ENCODE measurements around the gene LRRK1.
A peak's percentile ranks its signal among the peaks of the same experiment; 100 is the strongest.

LRRK1 gene

GRCh38 chr15:101084801-101085200 lies 165.6 kb downstream of the LRRK1 start:
- no peak overlapping the region for H3K9ac ChIP-seq (ENCODE audit: low read length in 2 of 2)
- peaks cover 8% of the 10 kb centered on the region for H3K4me1 ChIP-seq (ENCODE audit: control insufficient read depth, insufficient read depth, low read length)
- no peak overlapping the region for H3K27ac ChIP-seq (ENCODE audit: low read length)
- H3K27me3 ChIP-seq (ENCODE audit: control insufficient read depth in 1 of 2, insufficient read depth in 2 of 2, low read length in 2 of 2) = no peaks in the 10 kb centered on the region
- no peaks in the 10 kb centered on the region for H3K9me3 ChIP-seq (ENCODE audit: control insufficient read depth in 2 of 2, low read length in 2 of 2)
- no peak overlapping the region for H3K4me3 ChIP-seq (ENCODE audit: low read length in 2 of 2)
- H3K36me3 ChIP-seq (ENCODE audit: control insufficient read depth in 2 of 2, insufficient read depth in 2 of 2, low read length in 2 of 2) = no peaks in the 10 kb centered on the region

- Histone ChIP-seq H3K27me3 (ENCODE audit: control insufficient read depth in 1 of 2, insufficient read depth in 2 of 2, low read length in 2 of 2) (no peaks in the 10 kb centered on the region), H3K36me3 (ENCODE audit: control insufficient read depth in 2 of 2, insufficient read depth in 2 of 2, low read length in 2 of 2) (no peaks in the 10 kb centered on the region)
These were observed 166.1 kb downstream of the LRRK1 start for GRCh38 chr15:101085311-101085700.

GRCh38 chr15:101086394-101087171 lies 167.4 kb downstream of the LRRK1 start:
- Histone ChIP-seq H3K36me3 (ENCODE audit: control insufficient read depth in 2 of 2, insufficient read depth in 2 of 2, low read length in 2 of 2) (no peaks in the 10 kb centered on the region), H3K4me3 (ENCODE audit: low read length in 2 of 2) (no peak overlapping the region), H3K27ac (ENCODE audit: low read length) (no peak overlapping the region)

More at GRCh38 chr15:101085311-101085700, 166.1 kb downstream of the LRRK1 start:
- Histone ChIP-seq H3K4me1 (ENCODE audit: control insufficient read depth, insufficient read depth, low read length) (peaks cover 8% of the 10 kb centered on the region), H3K9me3 (ENCODE audit: control insufficient read depth in 2 of 2, low read length in 2 of 2) (no peaks in the 10 kb centered on the region), H3K4me3 (ENCODE audit: low read length in 2 of 2) (no peak overlapping the region), H3K9ac (ENCODE audit: low read length in 2 of 2) (no peak overlapping the region), H3K27ac (ENCODE audit: low read length) (no peak overlapping the region)

GRCh38 chr15:101087172-101087769 lies 168.1 kb downstream of the LRRK1 start:
- Histone ChIP-seq H3K36me3 (ENCODE audit: control insufficient read depth in 2 of 2, insufficient read depth in 2 of 2, low read length in 2 of 2) (no peaks in the 10 kb centered on the region), H3K27me3 (ENCODE audit: control insufficient read depth in 1 of 2, insufficient read depth in 2 of 2, low read length in 2 of 2) (no peaks in the 10 kb centered on the region), H3K4me3 (ENCODE audit: low read length in 2 of 2) (no peak overlapping the region), H3K9me3 (ENCODE audit: control insufficient read depth in 2 of 2, low read length in 2 of 2) (peaks cover 0 to 2% of the 10 kb centered on the region in 2 donors), H3K9ac (ENCODE audit: low read length in 2 of 2) (no peak overlapping the region), H3K27ac (ENCODE audit: low read length) (no peak overlapping the region), H3K4me1 (ENCODE audit: control insufficient read depth, insufficient read depth, low read length) (peaks cover 19% of the 10 kb centered on the region)

More at GRCh38 chr15:101086394-101087171, 167.4 kb downstream of the LRRK1 start:
- Histone ChIP-seq H3K9me3 (ENCODE audit: control insufficient read depth in 2 of 2, low read length in 2 of 2) (peaks cover 0 to 2% of the 10 kb centered on the region in 2 donors), H3K9ac (ENCODE audit: low read length in 2 of 2) (no peak overlapping the region), H3K27me3 (ENCODE audit: control insufficient read depth in 1 of 2, insufficient read depth in 2 of 2, low read length in 2 of 2) (no peaks in the 10 kb centered on the region), H3K4me1 (ENCODE audit: control insufficient read depth, insufficient read depth, low read length) (peaks cover 16% of the 10 kb centered on the region)

DNA sequence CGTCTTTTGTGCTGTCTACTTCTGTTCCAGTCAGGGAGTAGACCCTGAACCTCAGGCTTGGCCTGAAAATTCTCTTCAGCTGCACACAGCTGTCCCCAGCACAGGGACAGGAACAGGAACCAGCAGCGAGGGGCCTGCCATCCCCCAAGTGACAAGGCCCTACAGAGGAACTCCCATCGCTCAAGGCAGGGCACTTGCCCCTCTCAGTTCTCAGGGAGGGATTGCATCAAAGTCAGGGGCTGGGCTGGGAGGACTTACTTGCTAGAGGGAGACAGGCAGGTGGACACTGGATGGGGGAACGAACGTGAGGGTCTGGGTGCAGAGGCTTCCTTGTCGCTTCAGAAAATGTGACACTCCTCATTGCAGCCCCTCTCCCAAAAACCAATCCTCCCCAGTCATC lies 169.1 kb downstream of the LRRK1 start:
- Histone ChIP-seq H3K9ac (ENCODE audit: low read length in 2 of 2) (no peak overlapping the region), H3K36me3 (ENCODE audit: control insufficient read depth in 2 of 2, insufficient read depth in 2 of 2, low read length in 2 of 2) (no peaks in the 10 kb centered on the region), H3K27ac (ENCODE audit: low read length) (no peak overlapping the region), H3K9me3 (ENCODE audit: control insufficient read depth in 2 of 2, low read length in 2 of 2) (peaks cover 0 to 2% of the 10 kb centered on the region in 2 donors), H3K4me3 (ENCODE audit: low read length in 2 of 2) (no peak overlapping the region), H3K27me3 (ENCODE audit: control insufficient read depth in 1 of 2, insufficient read depth in 2 of 2, low read length in 2 of 2) (no peaks in the 10 kb centered on the region), H3K4me1 (ENCODE audit: control insufficient read depth, insufficient read depth, low read length) (peaks cover 22% of the 10 kb centered on the region)

DNA sequence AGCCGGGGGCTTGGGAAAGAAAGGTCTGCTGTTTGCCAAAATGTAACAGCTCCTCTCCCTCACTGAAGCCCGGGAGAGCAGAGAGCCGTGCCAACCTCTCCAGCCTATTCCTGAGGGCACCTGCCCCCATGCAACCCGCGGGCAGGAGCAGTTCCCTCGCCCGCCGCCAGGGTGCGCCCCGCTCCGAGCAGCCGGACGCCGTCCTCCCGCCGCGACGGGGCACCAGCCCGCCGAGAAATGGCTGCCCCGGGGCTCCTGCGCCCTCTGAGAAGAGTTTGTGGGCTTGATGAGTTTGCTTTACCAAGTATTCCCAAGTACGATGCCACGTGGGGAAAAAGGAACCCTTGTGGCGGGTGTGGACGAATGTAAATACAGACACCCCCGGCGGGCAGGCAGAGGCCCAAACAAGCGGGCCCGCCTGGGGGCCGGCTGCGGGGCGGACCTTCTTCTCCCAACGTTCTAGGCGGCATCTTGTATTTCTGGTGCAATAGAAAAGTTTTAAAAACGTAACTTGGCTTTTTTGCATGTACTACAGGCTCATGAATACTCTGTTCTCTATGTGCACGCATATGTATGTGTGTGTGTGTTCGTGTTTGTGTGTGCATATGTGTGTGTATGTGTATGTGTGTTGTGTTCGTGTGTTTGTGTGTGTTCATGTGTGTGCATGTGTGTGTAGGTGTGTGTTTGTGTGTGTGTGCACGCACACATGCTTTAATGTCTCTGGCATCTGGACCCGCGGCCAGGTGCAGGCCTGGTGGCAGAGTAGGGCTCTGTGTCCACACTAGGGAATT lies 169.8 kb downstream of the LRRK1 start:
- H3K4me1 ChIP-seq (ENCODE audit: control insufficient read depth, insufficient read depth, low read length) = peaks cover 22% of the 10 kb centered on the region
- no peaks in the 10 kb centered on the region for H3K27me3 ChIP-seq (ENCODE audit: control insufficient read depth in 1 of 2, insufficient read depth in 2 of 2, low read length in 2 of 2)
- H3K36me3 ChIP-seq (ENCODE audit: control insufficient read depth in 2 of 2, insufficient read depth in 2 of 2, low read length in 2 of 2) = no peaks in the 10 kb centered on the region
- peak overlapping the region; percentile 53 to 55 for H3K4me3 ChIP-seq (ENCODE audit: low read length in 2 of 2)
- no peak overlapping the region for H3K27ac ChIP-seq (ENCODE audit: low read length)
- H3K9ac ChIP-seq (ENCODE audit: low read length in 2 of 2) = peak overlapping the region; percentile 29 to 52
- peaks cover 0 to 2% of the 10 kb centered on the region in 2 donors for H3K9me3 ChIP-seq (ENCODE audit: control insufficient read depth in 2 of 2, low read length in 2 of 2)

- H3K36me3 ChIP-seq (ENCODE audit: control insufficient read depth in 2 of 2, insufficient read depth in 2 of 2, low read length in 2 of 2) = no peaks in the 10 kb centered on the region
- peaks cover 0 to 2% of the 10 kb centered on the region in 2 donors for H3K9me3 ChIP-seq (ENCODE audit: control insufficient read depth in 2 of 2, low read length in 2 of 2)
- no peak overlapping the region for H3K27ac ChIP-seq (ENCODE audit: low read length)
- no peak overlapping the region for H3K4me3 ChIP-seq (ENCODE audit: low read length in 2 of 2)
- no peaks in the 10 kb centered on the region for H3K27me3 ChIP-seq (ENCODE audit: control insufficient read depth in 1 of 2, insufficient read depth in 2 of 2, low read length in 2 of 2)
- H3K4me1 ChIP-seq (ENCODE audit: control insufficient read depth, insufficient read depth, low read length) = peaks cover 22% of the 10 kb centered on the region
- H3K9ac ChIP-seq (ENCODE audit: low read length in 2 of 2) = no peak overlapping the region
These were observed 170.6 kb downstream of the LRRK1 start for GRCh38 chr15:101089579-101090427.

GRCh38 chr15:101090428-101090790 lies 171.3 kb downstream of the LRRK1 start:
- Histone ChIP-seq H3K9me3 (ENCODE audit: control insufficient read depth in 2 of 2, low read length in 2 of 2) (peaks cover 0 to 2% of the 10 kb centered on the region in 2 donors), H3K4me1 (ENCODE audit: control insufficient read depth, insufficient read depth, low read length) (peaks cover 22% of the 10 kb centered on the region), H3K27me3 (ENCODE audit: control insufficient read depth in 1 of 2, insufficient read depth in 2 of 2, low read length in 2 of 2) (no peaks in the 10 kb centered on the region), H3K27ac (ENCODE audit: low read length) (no peak overlapping the region), H3K9ac (ENCODE audit: low read length in 2 of 2) (no peak overlapping the region), H3K36me3 (ENCODE audit: control insufficient read depth in 2 of 2, insufficient read depth in 2 of 2, low read length in 2 of 2) (no peaks in the 10 kb centered on the region), H3K4me3 (ENCODE audit: low read length in 2 of 2) (no peak overlapping the region)

DNA sequence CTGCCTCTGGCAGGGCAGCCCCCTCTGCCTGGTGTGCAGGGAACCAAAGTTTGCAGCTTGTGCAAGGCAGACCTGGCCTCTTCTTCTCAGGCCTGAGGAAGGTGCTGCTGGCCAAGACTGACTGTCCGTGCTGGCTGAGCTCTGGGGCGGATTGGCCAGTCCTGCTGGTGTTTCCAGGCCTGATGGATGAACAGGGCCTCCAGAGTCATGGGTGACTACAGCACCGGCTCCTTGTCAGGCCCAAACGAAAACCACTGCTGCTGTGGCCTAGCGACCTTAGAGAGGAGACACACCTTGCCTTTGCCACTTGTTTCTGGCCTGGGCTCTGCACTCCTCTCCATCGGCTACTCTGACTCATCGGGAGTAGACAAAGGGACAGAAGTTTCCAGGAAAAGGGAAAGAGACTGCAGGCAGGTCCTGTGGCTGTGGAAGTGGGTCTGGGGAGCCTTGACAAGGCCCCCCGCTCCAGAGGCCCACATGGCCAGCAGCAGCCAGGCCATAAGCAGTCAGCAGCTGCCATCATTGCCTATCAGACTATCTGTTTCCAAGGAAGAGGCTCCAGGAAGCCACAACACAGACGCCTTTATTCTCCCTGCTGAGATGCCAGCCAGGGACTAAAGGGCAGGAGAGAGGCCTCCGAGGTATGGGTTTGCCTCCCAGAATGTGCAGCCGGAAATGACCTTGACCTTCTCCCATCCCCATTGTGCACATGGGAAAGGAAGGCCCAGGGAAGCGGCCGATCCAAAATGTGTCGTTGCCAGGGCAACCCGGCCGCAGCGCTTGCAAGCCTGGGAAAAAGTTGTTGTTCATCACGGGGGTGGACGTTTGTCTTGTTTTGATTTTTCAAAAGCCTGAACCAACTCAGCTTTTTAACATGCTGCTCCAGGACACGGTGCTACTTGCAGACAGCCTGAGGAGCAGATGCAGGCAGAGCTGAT lies 172.2 kb downstream of the LRRK1 start:
- Histone ChIP-seq H3K27ac (ENCODE audit: low read length) (peak overlapping the region; percentile 41), H3K9ac (ENCODE audit: low read length in 2 of 2) (no peak overlapping the region), H3K27me3 (ENCODE audit: control insufficient read depth in 1 of 2, insufficient read depth in 2 of 2, low read length in 2 of 2) (no peaks in the 10 kb centered on the region), H3K4me1 (ENCODE audit: control insufficient read depth, insufficient read depth, low read length) (peaks cover 22% of the 10 kb centered on the region), H3K36me3 (ENCODE audit: control insufficient read depth in 2 of 2, insufficient read depth in 2 of 2, low read length in 2 of 2) (no peaks in the 10 kb centered on the region), H3K9me3 (ENCODE audit: control insufficient read depth in 2 of 2, low read length in 2 of 2) (peaks cover 0 to 2% of the 10 kb centered on the region in 2 donors), H3K4me3 (ENCODE audit: low read length in 2 of 2) (no peak overlapping the region)

Measured in stomach smooth muscle (tissue), 2 donors.